LNCAP (cell line): Measurements from ENCODE around the gene POLDIP3.

ENCODE experiments used
- TF ChIP-seq, protein P1 (sequence below): fragments of 450-650 bp; IDR thresholded peaks from 2 replicates; pipeline ENCODE4 v1.5.1; 2017; ENCODE audit warnings: mild to moderate bottlenecking

The POLDIP3 gene

DNA sequence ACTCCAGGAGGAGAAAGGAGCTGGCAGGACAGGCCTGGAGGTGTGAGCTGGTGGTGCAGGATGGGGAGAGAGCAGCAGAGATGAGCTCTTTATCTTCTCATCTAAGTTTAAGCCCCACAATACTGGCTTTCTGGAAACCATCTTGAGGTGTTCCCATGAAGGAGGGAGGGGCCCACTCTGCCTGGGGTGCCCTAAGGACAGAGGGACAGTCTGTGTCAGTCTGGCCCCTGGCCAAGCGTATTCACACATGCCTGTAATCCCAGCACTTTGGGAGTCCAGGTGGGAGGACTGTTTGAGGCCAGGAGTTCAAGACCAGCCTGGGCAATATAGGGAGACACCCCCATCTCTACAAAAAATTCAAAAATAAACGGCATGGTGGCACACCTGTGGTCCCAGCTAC is 52.0 kb downstream of the POLDIP3 start:
- TF ChIP-seq, protein P1, sequence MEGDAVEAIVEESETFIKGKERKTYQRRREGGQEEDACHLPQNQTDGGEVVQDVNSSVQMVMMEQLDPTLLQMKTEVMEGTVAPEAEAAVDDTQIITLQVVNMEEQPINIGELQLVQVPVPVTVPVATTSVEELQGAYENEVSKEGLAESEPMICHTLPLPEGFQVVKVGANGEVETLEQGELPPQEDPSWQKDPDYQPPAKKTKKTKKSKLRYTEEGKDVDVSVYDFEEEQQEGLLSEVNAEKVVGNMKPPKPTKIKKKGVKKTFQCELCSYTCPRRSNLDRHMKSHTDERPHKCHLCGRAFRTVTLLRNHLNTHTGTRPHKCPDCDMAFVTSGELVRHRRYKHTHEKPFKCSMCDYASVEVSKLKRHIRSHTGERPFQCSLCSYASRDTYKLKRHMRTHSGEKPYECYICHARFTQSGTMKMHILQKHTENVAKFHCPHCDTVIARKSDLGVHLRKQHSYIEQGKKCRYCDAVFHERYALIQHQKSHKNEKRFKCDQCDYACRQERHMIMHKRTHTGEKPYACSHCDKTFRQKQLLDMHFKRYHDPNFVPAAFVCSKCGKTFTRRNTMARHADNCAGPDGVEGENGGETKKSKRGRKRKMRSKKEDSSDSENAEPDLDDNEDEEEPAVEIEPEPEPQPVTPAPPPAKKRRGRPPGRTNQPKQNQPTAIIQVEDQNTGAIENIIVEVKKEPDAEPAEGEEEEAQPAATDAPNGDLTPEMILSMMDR, result no peak

DNA sequence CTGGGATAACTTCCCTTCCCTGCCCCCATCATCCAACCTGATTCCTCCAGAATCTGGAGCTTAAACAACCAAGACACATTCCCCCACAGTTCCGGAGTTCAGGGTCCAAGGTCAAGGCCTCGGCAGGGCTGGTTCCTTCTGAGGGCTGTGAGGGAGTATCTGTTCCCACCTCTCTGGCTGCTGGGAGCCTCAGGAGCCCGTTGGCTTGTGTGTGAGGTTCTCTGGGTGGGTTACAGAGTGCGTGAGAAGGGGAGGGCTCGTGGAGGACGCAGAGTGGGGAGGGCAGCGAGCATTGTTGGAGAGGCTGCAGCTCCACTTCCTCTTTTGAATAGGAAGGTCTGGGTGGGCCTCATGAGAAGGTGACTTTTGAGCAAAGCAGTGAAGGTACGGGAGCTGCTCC is 52.4 kb downstream of the POLDIP3 start:
- TF ChIP-seq, protein P1, result no peak

DNA sequence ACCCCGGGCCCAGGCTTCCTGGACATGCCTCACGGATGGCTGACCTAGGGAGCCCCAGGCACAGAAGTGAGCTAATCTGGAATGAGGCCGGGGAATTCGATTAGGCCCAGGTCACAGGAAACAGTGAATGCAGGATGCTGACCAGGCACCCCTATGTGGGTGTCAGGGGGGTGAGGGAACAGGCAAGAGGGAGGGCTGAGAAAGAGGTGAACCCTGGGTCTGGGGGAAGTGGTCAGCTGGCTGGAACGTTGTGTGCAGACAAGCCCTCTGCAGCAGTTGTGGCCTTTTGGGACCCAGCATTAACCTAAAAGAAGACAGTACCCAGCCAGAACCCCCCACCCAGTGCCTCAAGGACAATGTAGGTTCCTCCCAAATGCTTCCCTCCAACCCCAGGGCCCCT is 52.8 kb downstream of the POLDIP3 start:
- TF ChIP-seq, protein P1, result no peak

DNA sequence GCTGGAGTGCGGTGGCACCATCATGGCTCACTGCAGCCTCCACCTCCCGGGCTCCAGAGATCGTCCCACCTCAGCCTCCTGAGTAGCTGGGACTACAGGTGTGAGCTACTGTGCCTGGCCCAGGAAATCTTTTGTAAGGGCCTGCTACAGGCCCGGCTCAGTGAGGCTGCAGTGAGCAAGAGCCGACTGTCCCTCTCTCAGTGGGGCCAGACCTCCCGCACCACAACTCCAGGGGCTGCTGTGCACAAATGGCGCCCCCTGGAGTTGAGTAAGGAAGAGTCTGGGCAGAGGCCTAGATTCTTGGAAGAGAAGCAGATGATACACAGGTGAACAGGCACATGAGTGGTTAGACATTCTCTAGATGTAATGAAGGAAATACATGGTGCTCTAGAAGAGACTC is 53.9 kb downstream of the POLDIP3 start:
- TF ChIP-seq, protein P1, result peak; percentile 57

DNA sequence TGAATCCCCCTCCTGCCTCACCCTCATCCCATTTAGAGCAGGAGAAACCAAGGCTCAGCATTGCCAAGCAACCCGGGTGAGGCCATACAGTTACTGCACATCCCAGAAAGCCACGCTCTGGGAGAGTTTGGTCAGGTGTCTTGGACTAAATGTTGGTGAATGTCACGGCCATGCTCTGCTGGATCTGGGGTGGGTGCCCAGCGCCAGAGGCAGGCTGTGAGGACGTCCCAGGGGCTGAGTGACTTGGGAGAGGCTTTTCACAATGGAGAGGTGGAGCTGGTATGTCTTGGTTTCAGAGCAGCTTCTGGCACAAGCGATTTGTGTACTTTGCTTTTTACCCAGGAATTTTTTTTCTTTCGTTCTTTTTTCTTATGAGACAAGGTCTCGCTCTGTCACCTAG is 54.3 kb downstream of the POLDIP3 start:
- TF ChIP-seq, protein P1, result no peak

DNA sequence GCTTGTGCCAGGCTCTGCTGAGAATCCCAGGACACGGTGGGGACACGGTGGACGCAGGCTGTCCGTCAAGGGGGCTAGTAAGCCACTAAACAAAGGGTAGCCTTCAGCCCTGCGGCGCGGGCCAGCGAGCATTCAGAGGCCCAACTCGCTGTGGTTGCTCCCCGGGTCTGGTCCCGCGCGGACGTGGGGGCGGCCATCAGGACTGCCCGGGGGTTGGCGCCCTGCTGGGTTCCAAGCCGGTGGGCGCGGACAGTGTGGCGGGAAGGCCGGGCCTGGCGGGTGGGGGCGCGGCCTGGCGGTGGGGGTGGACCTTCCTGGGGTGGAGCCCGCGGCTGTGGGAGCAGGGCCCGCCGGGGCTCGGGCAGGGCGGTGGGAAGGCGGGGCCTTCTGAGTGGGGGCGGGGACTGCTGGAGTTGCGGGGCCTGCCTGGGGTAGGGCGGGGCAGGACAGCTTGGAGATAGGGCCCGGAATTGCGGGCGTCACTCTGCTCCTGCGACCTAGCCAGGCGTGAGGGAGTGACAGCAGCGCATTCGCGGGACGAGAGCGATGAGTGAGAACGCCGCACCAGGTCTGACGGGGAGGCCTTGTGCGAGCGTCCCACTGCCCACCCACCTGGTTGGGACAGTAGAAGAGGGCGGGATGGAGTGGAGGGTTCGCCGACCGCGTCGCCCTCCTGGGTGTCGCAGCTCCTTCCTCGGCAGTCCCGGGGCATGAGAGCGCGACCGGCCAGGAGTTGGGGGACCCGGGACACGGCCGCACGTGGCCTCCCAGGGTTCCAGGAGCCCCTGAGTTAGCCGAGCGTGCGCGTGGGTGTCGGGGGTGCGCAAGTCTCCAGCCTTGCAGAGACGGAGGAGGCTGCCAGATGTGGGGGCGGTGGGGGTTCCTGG is 61.0 kb downstream of the POLDIP3 start, which contains the start of gene SERHL2:
SERHL2 (plus strand) TSS at position 482 of the 887 bp plus-strand sequence; CDS start at position 547, 65 bp downstream.
- TF ChIP-seq, protein P1, result no peak

DNA sequence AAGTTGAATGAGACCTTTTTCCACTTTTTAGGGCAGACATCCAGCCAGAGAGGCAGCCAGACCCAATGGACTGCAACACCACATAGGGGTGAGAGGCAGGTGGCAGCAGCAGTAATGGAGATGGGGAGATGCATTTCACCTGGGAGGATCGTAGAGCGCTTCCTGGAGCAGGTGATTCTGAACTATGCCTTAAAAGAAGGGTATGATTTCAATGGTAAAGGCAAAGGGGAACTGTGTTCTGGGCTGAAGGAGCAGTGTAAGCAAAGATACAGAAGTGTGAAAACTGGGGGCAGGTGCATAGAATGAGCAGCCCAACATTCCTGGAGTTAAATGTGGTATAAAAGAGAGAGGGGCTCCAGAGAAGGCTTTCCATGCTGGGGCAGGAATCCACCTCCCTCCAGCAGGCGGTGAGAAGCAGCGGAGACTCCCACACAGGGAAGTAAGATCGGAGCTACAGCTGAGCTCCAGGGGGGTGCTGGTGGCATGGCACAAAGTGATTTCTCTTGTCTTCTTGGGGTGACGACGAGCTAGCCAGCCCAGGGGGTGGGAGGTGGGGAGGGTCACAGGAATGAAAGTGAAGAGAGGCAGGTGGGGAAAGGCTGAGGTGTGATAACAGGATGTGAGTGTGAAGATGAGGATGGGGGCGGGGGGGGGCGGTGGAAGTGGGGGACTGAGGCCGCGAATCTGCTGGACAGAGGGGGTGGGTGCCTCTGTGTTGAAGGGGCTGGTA is 65.2 kb downstream of the POLDIP3 start:
- TF ChIP-seq, protein P1, result no peak
